ENCODE measurements around the gene GNAO1. TPM values are rescaled to one million over a fixed set of nuclear protein-coding genes. Genes with fewer than 3 reads are reported as not detected.

Gene GNAO1
- total RNA-seq, 1 donor from 2014 or later = 1.9 TPM

- H3K4me2 ChIP-seq = no peak overlapping the region
- no peak overlapping the region for H2AFZ ChIP-seq (replicated peaks)
- H3K27ac Mint-ChIP-seq = peak overlapping the region; percentile 95
- H3K9me3 ChIP-seq (ENCODE audit: low read depth) = no peaks in the 10 kb centered on the region
- DNase-seq (ENCODE audit: low spot score) = no peak
- no peaks in the 10 kb centered on the region for H3K36me3 Mint-ChIP-seq
- TF ChIP-seq CTCF (IDR thresholded peaks at IDR 0.05) (no peak), EZH2phosphoT487 (IDR thresholded peaks at IDR 0.05) (no peak), EZH2 (IDR thresholded peaks at IDR 0.05) (no peak)
- H4K20me1 ChIP-seq (ENCODE audit: low read depth) = no peaks in the 10 kb centered on the region
- peaks cover 10% of the 10 kb centered on the region for H3K27me3 Mint-ChIP-seq (ENCODE audit: insufficient read depth, low read depth)
- peaks cover 13% of the 10 kb centered on the region for H3F3A ChIP-seq (ENCODE audit: low read depth)
- H3K9me3 Mint-ChIP-seq = no peaks in the 10 kb centered on the region
- peak overlapping the region; percentile 66 for H3K4me3 Mint-ChIP-seq
- H3K4me3 ChIP-seq = no peak overlapping the region
- H3K9ac ChIP-seq = no peak overlapping the region
- H3K36me3 ChIP-seq = no peaks in the 10 kb centered on the region
- no peaks in the 10 kb centered on the region for H3K27me3 ChIP-seq
- peaks cover 44% of the 10 kb centered on the region for H3K4me1 ChIP-seq
- no peak overlapping the region for H3K27ac ChIP-seq
- H3K4me1 Mint-ChIP-seq = peaks cover 84% of the 10 kb centered on the region
- H3K79me2 ChIP-seq (ENCODE audit: low read depth) = no peaks in the 10 kb centered on the region
These were observed 98.1 kb downstream of the GNAO1 start for GRCh38 chr16:56289416-56289815.

- Histone ChIP-seq H3K79me2 (ENCODE audit: low read depth) (no peaks in the 10 kb centered on the region), H3K27ac (no peak overlapping the region), H3K4me1 (peaks cover 40% of the 10 kb centered on the region), H3K27me3 (no peaks in the 10 kb centered on the region), H3K4me3 (no peak overlapping the region), H4K20me1 (ENCODE audit: low read depth) (no peaks in the 10 kb centered on the region), H2AFZ (replicated peaks) (no peak overlapping the region), H3F3A (ENCODE audit: low read depth) (peaks cover 13% of the 10 kb centered on the region), H3K9ac (no peak overlapping the region), H3K4me2 (peak overlapping the region; percentile 14), H3K36me3 (no peaks in the 10 kb centered on the region), H3K9me3 (ENCODE audit: low read depth) (no peaks in the 10 kb centered on the region)
- Mint-ChIP-seq H3K27me3 (ENCODE audit: insufficient read depth, low read depth) (peaks cover 10% of the 10 kb centered on the region), H3K27ac (peak overlapping the region; percentile 95), H3K4me3 (peak overlapping the region; percentile 66), H3K9me3 (no peaks in the 10 kb centered on the region), H3K4me1 (peaks cover 84% of the 10 kb centered on the region), H3K36me3 (no peaks in the 10 kb centered on the region)
- TF ChIP-seq EZH2phosphoT487 (IDR thresholded peaks at IDR 0.05) = no peak
- TF ChIP-seq EZH2 (IDR thresholded peaks at IDR 0.05) = no peak
- TF ChIP-seq CTCF (IDR thresholded peaks at IDR 0.05) = no peak
- DNase-seq (ENCODE audit: low spot score) = peak; percentile 30
These were observed 98.6 kb downstream of the GNAO1 start for GRCh38 chr16:56289862-56290261.

GRCh38 chr16:56294014-56294413 is 102.7 kb downstream of the GNAO1 start:
- Mint-ChIP-seq H3K27me3 (ENCODE audit: insufficient read depth, low read depth) (peaks cover 2% of the 10 kb centered on the region), H3K27ac (peak overlapping the region; percentile 89), H3K4me1 (peaks cover 87% of the 10 kb centered on the region), H3K4me3 (no peak overlapping the region), H3K36me3 (no peaks in the 10 kb centered on the region), H3K9me3 (no peaks in the 10 kb centered on the region)
- Histone ChIP-seq H3K9ac (no peak overlapping the region), H3K4me3 (no peak overlapping the region), H4K20me1 (ENCODE audit: low read depth) (no peaks in the 10 kb centered on the region), H3F3A (ENCODE audit: low read depth) (peaks cover 30% of the 10 kb centered on the region), H3K27ac (no peak overlapping the region), H3K4me2 (no peak overlapping the region), H3K79me2 (ENCODE audit: low read depth) (no peaks in the 10 kb centered on the region), H3K4me1 (peaks cover 46% of the 10 kb centered on the region), H3K36me3 (no peaks in the 10 kb centered on the region), H3K9me3 (ENCODE audit: low read depth) (no peaks in the 10 kb centered on the region), H2AFZ (replicated peaks) (no peak overlapping the region), H3K27me3 (no peaks in the 10 kb centered on the region)
- no peak for DNase-seq (ENCODE audit: low spot score)
- TF ChIP-seq EZH2phosphoT487 (IDR thresholded peaks at IDR 0.05) = no peak
- TF ChIP-seq EZH2 (IDR thresholded peaks at IDR 0.05) = no peak
- TF ChIP-seq CTCF (IDR thresholded peaks at IDR 0.05) = no peak

Data from neural progenitor cell (in vitro differentiated cells).